ENCODE results near the gene IL17RD.

IL17RD gene

DNA sequence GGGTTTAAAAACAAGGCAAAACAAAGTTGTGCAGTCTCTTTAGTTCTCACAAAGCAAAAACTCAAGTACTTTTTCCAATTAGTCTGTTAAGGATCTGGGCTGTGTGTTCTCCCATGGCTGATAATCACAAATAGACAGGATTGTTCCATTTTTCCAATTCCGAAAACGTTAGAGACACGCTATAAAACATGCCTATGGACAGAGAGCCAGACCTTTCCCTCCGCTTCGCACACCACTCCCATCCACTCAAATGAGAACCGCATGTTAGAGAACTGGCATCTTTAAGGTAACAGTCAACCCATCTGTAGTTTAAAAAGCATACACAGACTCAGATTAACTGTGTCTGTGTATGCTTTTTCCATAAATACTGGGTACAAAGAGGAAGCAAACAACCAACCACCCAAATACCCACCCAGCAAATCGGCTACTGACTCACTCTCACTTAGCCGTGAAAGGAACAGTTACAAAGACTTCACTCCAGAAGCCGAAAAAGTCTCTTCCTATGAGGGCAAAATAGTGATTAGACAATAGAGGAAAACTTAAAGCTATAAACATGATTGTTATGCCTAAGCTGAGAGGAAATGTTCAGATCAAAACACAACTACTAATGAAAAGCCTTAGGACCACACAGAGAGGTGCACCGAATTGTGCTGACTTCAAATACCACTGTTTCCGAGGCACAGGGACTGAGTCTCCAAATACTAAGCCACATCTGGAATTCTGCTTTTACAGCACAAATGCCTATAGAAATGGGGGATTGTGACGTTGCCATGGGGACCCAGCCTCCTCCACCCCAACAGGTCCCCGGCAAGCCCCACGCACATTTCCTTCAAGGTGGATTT, 36.1 kb downstream of the IL17RD start:
- H3K9me3 ChIP-seq (ENCODE audit: control insufficient read depth in 1 of 2, low read length in 2 of 2) = no peaks in the 10 kb centered on the region
- peaks cover 0 to 10% of the 10 kb centered on the region in 2 donors for H3K4me1 ChIP-seq (ENCODE audit: control insufficient read depth in 1 of 2, insufficient read depth in 2 of 2, low read length in 2 of 2)
- H3K4me3 ChIP-seq (ENCODE audit: low read depth in 1 of 2, low read length in 2 of 2) = no peak overlapping the region
- H3K27ac ChIP-seq (ENCODE audit: low read length) = no peak overlapping the region
- H3K27me3 ChIP-seq (ENCODE audit: low read depth, low read length) = no peaks in the 10 kb centered on the region
- no peaks in the 10 kb centered on the region for H3K36me3 ChIP-seq (ENCODE audit: control insufficient read depth in 1 of 2, insufficient read depth in 2 of 2, low read length in 2 of 2)

DNA sequence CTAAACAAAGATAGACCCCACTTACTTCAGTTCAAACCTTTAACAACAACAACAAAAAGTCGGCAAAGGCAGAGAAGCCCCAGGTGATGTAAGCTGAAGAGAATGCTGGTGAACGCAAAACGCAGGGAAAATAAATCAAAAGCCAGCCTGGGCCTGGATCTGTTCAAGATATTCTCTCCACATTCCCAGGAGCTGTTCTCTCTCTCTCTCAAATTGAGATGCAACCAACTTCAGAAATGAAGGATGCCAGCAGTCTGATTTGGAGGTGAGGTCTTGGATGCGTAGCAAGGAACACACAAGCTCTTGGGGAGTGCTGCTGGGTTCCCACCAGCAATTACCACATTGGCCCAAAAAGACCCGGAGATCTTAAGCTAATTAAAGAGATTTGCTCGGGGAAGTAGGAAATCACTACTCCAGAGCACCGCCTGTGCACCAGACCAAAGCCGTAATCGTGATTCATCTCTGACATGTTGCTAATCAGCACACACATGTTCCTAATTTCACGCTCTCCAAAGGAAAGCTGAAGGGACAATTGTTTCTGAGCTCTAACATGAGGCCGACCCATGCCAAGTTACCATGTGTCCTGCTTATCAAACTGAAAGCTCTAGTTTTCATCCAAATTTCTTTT, 37.1 kb downstream of the IL17RD start:
- Histone ChIP-seq H3K4me3 (ENCODE audit: low read depth in 1 of 2, low read length in 2 of 2) (no peak overlapping the region), H3K4me1 (ENCODE audit: control insufficient read depth in 1 of 2, insufficient read depth in 2 of 2, low read length in 2 of 2) (peaks cover 0 to 10% of the 10 kb centered on the region in 2 donors), H3K27ac (ENCODE audit: low read length) (no peak overlapping the region)

DNA sequence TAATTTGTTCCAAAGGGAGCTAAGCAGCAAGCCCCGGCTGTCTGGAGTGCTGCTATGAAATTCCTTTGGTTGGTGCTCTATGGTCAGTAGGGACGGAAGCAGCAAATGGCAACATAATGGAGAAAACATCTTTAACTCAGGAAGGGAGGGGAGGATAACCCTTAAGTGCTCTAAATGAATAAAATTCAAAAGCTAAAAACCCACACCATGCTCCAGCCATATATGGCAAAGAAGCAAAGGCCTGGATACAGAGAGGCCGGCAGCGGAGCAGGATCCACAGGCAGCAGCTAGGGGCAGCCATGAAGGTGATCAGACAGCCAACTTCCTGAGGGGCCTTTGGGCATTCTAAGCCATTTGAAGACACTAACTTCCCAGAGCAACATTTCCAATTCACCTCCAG, 38.9 kb downstream of the IL17RD start:
- no peak overlapping the region for H3K4me3 ChIP-seq (ENCODE audit: low read depth in 1 of 2, low read length in 2 of 2)
- H3K4me1 ChIP-seq (ENCODE audit: control insufficient read depth in 1 of 2, insufficient read depth in 2 of 2, low read length in 2 of 2) = peaks cover 0 to 10% of the 10 kb centered on the region in 2 donors
- H3K27me3 ChIP-seq (ENCODE audit: low read depth, low read length) = no peaks in the 10 kb centered on the region
- no peak overlapping the region for H3K27ac ChIP-seq (ENCODE audit: low read length)
- no peaks in the 10 kb centered on the region for H3K9me3 ChIP-seq (ENCODE audit: control insufficient read depth in 1 of 2, low read length in 2 of 2)
- no peaks in the 10 kb centered on the region for H3K36me3 ChIP-seq (ENCODE audit: control insufficient read depth in 1 of 2, insufficient read depth in 2 of 2, low read length in 2 of 2)

More for the DNA sequence above, 37.1 kb downstream of the IL17RD start:
- no peaks in the 10 kb centered on the region for H3K9me3 ChIP-seq (ENCODE audit: control insufficient read depth in 1 of 2, low read length in 2 of 2)
- H3K27me3 ChIP-seq (ENCODE audit: low read depth, low read length) = no peaks in the 10 kb centered on the region
- no peaks in the 10 kb centered on the region for H3K36me3 ChIP-seq (ENCODE audit: control insufficient read depth in 1 of 2, insufficient read depth in 2 of 2, low read length in 2 of 2)

DNA sequence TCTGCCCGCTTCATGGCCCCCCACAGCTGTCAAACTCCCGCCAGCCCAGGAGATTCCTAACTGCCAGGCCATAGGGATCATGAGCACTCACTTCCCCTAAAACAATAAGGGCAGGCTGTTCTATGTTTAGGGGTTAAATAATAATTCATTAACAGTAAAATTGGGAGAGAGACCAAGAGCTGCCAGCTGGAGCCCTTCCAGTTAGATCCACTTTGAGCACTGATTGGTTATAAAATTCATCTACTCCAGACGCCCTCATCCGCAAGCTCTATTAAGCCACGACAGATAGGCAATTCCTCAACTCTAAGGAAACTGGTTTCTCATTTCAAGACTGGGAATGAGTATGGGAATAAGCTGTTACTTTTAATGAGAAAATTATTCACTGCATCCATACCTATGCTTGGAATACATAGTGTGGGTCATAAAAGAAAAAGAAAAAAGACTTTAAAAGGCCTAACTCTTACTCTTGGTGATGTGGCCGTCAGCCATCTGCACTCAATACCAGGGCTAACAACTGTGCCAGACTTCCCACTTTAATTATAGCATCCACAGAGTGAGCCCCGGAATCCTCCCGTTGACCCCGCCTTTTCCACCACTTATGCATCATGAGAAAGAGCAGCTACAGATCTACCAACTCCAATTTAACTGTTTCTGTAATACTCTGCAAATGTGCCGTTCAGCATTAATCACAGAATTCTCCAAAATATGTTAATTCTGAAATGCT, 44.5 kb downstream of the IL17RD start:
- no peak overlapping the region for H3K4me3 ChIP-seq (ENCODE audit: low read depth in 1 of 2, low read length in 2 of 2)
- H3K27ac ChIP-seq (ENCODE audit: low read length) = no peak overlapping the region
- no peaks in the 10 kb centered on the region for H3K36me3 ChIP-seq (ENCODE audit: control insufficient read depth in 1 of 2, insufficient read depth in 2 of 2, low read length in 2 of 2)
- peaks cover 0 to 12% of the 10 kb centered on the region in 2 donors for H3K4me1 ChIP-seq (ENCODE audit: control insufficient read depth in 1 of 2, insufficient read depth in 2 of 2, low read length in 2 of 2)
- no peaks in the 10 kb centered on the region for H3K9me3 ChIP-seq (ENCODE audit: control insufficient read depth in 1 of 2, low read length in 2 of 2)
- no peaks in the 10 kb centered on the region for H3K27me3 ChIP-seq (ENCODE audit: low read depth, low read length)

DNA sequence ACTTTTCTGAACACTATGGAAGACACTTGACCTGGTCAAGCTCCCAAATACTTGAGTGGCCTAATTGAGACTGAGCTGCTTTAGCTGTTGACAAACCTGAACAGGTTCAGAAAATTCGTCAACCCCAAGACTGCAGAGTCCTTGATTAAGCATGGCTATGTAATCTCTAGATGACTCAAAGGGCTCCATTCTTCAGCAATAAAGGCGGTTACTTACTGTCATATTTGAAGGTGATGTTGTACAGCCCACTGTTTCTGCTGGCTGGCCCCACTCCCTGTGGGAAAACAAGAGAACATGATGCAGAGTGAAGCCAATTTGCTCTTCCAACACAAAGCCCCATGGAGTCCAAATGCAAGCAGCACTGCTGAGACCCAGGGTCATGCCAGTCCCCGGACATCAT, 45.1 kb downstream of the IL17RD start:
- H3K4me3 ChIP-seq (ENCODE audit: low read depth in 1 of 2, low read length in 2 of 2) = no peak overlapping the region
- no peaks in the 10 kb centered on the region for H3K27me3 ChIP-seq (ENCODE audit: low read depth, low read length)
- H3K9me3 ChIP-seq (ENCODE audit: control insufficient read depth in 1 of 2, low read length in 2 of 2) = no peaks in the 10 kb centered on the region
- H3K36me3 ChIP-seq (ENCODE audit: control insufficient read depth in 1 of 2, insufficient read depth in 2 of 2, low read length in 2 of 2) = no peaks in the 10 kb centered on the region
- H3K4me1 ChIP-seq (ENCODE audit: control insufficient read depth in 1 of 2, insufficient read depth in 2 of 2, low read length in 2 of 2) = peaks cover 0 to 12% of the 10 kb centered on the region in 2 donors
- H3K27ac ChIP-seq (ENCODE audit: low read length) = no peak overlapping the region

DNA sequence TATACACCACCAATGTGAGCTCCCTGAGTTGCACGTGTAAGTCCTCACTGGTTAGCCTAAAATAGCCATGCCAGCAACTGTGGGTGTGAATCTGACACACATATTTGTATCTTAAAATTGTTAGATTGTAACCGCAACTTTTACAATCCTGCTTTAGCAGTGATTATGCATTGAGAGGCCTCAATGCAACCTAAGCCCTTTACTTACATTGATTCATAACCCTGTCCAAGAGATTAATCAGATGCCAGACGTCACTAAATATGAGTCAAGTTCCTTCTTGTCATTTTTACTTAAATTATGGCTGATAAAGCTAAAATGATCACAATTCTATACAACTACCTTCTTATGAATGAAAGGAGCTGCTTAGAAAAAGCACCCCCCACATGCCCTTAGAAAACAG, 46.9 kb downstream of the IL17RD start:
- no peaks in the 10 kb centered on the region for H3K9me3 ChIP-seq (ENCODE audit: control insufficient read depth in 1 of 2, low read length in 2 of 2)
- H3K27me3 ChIP-seq (ENCODE audit: low read depth, low read length) = no peaks in the 10 kb centered on the region
- no peaks in the 10 kb centered on the region for H3K36me3 ChIP-seq (ENCODE audit: control insufficient read depth in 1 of 2, insufficient read depth in 2 of 2, low read length in 2 of 2)
- no peak overlapping the region for H3K27ac ChIP-seq (ENCODE audit: low read length)
- H3K4me1 ChIP-seq (ENCODE audit: control insufficient read depth in 1 of 2, insufficient read depth in 2 of 2, low read length in 2 of 2) = peaks cover 0 to 12% of the 10 kb centered on the region in 2 donors
- no peak overlapping the region for H3K4me3 ChIP-seq (ENCODE audit: low read depth in 1 of 2, low read length in 2 of 2)

DNA sequence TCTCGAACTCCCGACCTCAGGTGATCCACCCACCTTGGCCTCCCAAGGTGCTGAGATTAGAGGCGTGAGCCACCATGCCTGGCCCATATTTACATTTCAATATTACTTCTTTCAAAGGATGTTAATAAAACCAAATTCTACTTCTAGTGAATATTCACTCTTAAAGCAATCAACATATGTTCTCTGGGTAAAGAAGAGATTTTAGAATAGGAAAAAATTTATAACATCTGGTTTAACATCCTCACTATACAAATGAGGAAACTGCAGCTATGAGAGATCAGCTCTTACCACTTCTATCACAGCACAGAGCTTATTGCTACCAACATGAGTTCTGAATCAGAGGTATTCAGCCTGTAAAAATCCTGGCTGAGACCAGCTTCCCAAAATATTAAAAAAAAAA, 48.7 kb downstream of the IL17RD start:
- no peaks in the 10 kb centered on the region for H3K27me3 ChIP-seq (ENCODE audit: low read depth, low read length)
- H3K9me3 ChIP-seq (ENCODE audit: control insufficient read depth in 1 of 2, low read length in 2 of 2) = no peaks in the 10 kb centered on the region
- H3K36me3 ChIP-seq (ENCODE audit: control insufficient read depth in 1 of 2, insufficient read depth in 2 of 2, low read length in 2 of 2) = peaks cover 0 to 3% of the 10 kb centered on the region in 2 donors
- no peak overlapping the region for H3K4me3 ChIP-seq (ENCODE audit: low read depth in 1 of 2, low read length in 2 of 2)
- no peak overlapping the region for H3K27ac ChIP-seq (ENCODE audit: low read length)
- peaks cover 0 to 12% of the 10 kb centered on the region in 2 donors for H3K4me1 ChIP-seq (ENCODE audit: control insufficient read depth in 1 of 2, insufficient read depth in 2 of 2, low read length in 2 of 2)

DNA sequence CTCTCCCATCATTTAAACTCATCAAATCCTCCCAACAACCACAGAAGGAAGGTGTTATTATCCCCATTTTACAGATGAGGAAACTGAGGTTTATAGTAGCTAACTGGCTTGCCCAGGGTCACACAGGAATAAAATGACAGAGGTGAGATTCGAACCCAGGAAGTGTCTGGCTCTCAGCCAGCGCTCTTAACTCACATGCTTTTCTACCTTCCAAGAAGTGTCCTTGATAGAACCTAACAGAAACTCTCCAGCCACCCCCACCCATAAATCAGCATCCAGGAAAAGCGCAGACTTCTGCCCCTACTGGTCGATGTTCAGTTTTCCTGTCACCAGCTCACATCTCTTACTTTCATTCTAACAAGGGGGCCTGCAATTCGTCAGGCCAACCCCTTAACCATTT, 52.9 kb downstream of the IL17RD start:
- Histone ChIP-seq H3K4me3 (ENCODE audit: low read depth in 1 of 2, low read length in 2 of 2) (no peak overlapping the region), H3K9me3 (ENCODE audit: control insufficient read depth in 1 of 2, low read length in 2 of 2) (no peaks in the 10 kb centered on the region), H3K27me3 (ENCODE audit: low read depth, low read length) (no peaks in the 10 kb centered on the region), H3K4me1 (ENCODE audit: control insufficient read depth in 1 of 2, insufficient read depth in 2 of 2, low read length in 2 of 2) (no peaks in the 10 kb centered on the region), H3K27ac (ENCODE audit: low read length) (no peak overlapping the region), H3K36me3 (ENCODE audit: control insufficient read depth in 1 of 2, insufficient read depth in 2 of 2, low read length in 2 of 2) (peaks cover 0 to 3% of the 10 kb centered on the region in 2 donors)

DNA sequence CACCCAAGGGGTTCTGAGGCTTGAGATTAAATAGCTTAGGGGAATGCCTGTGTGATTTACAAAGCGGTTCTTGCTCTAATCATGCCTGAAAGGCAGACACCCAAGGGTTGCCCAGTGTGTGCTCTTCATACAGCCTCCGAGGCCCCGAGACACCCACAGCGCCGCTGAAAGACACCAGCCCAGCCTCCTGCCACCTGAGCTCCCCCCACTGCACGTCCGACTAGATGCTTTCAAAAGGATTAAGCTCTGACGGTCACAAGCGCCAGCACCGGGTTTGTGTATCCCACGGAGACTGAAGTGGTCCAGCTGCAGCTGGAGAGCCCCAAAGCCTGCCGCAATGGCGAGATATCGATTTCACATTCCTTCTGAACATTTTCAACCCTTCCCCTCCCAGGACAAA, 54.4 kb downstream of the IL17RD start:
- Histone ChIP-seq H3K4me1 (ENCODE audit: control insufficient read depth in 1 of 2, insufficient read depth in 2 of 2, low read length in 2 of 2) (no peaks in the 10 kb centered on the region), H3K4me3 (ENCODE audit: low read depth in 1 of 2, low read length in 2 of 2) (no peak overlapping the region), H3K36me3 (ENCODE audit: control insufficient read depth in 1 of 2, insufficient read depth in 2 of 2, low read length in 2 of 2) (peaks cover 0 to 3% of the 10 kb centered on the region in 2 donors), H3K9me3 (ENCODE audit: control insufficient read depth in 1 of 2, low read length in 2 of 2) (no peaks in the 10 kb centered on the region), H3K27me3 (ENCODE audit: low read depth, low read length) (no peaks in the 10 kb centered on the region), H3K27ac (ENCODE audit: low read length) (no peak overlapping the region)

DNA sequence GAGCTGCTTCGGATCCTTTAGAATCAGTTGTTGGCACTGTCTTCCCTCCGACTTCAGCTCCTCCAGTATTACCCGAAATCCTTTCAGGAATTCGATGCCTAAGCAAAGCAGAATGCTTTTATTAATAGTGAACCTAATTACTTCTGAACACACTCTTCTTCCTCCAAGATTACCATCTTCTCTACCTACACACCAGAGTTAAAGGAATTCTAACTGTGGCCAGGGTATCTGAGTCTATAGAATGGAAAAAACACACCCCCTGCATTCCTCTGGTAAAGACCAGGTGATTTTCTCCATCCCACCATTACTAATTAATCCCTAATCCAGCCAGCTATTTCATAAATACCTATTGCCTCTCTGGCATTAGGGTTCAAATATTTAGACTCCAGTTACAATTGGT, 54.9 kb downstream of the IL17RD start:
- Histone ChIP-seq H3K27ac (ENCODE audit: low read length) (no peak overlapping the region), H3K9me3 (ENCODE audit: control insufficient read depth in 1 of 2, low read length in 2 of 2) (no peaks in the 10 kb centered on the region), H3K4me1 (ENCODE audit: control insufficient read depth in 1 of 2, insufficient read depth in 2 of 2, low read length in 2 of 2) (no peaks in the 10 kb centered on the region), H3K36me3 (ENCODE audit: control insufficient read depth in 1 of 2, insufficient read depth in 2 of 2, low read length in 2 of 2) (peaks cover 0 to 3% of the 10 kb centered on the region in 2 donors), H3K27me3 (ENCODE audit: low read depth, low read length) (no peaks in the 10 kb centered on the region), H3K4me3 (ENCODE audit: low read depth in 1 of 2, low read length in 2 of 2) (no peak overlapping the region)

DNA sequence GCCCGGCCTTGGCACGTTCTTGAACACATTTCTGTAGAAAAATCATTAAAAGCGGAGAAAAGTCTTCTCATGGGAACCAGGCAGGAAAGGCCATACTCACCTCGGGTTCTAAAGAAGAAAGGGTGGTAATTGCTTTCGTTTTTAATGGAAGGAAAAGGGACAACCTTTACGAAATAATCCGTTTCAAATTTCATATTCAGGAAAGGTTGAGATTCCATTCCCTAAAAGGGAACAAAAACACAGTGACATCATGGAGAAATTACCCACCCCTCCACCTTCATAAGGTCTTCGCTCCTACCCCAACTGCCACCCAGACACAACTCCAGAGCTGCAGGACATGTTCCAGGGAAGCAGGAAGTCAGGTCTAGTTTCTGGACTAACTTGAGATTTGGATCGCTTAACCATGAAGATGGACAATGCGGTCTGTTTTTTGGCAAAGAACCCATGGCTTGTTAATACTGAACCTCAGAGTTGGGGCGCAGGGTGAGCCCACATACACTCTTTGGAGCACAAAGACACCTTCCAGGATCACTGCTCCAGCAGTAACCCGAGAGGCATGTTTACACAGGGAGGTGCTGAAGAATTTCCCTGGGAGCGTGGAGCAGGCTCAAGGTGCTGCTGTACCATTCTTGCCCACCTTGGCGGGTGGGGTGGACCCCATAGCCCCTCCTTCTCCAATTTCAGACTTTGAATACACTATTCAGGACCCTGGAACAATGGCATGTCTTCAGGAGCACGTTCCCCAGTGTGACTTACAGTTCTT, 55.5 kb downstream of the IL17RD start:
- Histone ChIP-seq H3K9me3 (ENCODE audit: control insufficient read depth in 1 of 2, low read length in 2 of 2) (no peaks in the 10 kb centered on the region), H3K27ac (ENCODE audit: low read length) (no peak overlapping the region), H3K36me3 (ENCODE audit: control insufficient read depth in 1 of 2, insufficient read depth in 2 of 2, low read length in 2 of 2) (peaks cover 0 to 3% of the 10 kb centered on the region in 2 donors), H3K4me1 (ENCODE audit: control insufficient read depth in 1 of 2, insufficient read depth in 2 of 2, low read length in 2 of 2) (no peaks in the 10 kb centered on the region), H3K27me3 (ENCODE audit: low read depth, low read length) (no peaks in the 10 kb centered on the region), H3K4me3 (ENCODE audit: low read depth in 1 of 2, low read length in 2 of 2) (no peak overlapping the region)
